ENCODE measurements around the gene WDCP. TPM values are rescaled to one million over a fixed set of nuclear protein-coding genes. Genes with fewer than 3 reads are reported as not detected.
"Not testable (repeated sequence)": the region's sequence is repeated elsewhere in the genome, so short reads cannot be mapped to it uniquely, and the experiment has no call there.

The WDCP gene
- total RNA-seq, 1 experiment from 2014 or later: 6.4 TPM

GRCh38 chr2:24072259-24072658, 25.1 kb upstream of the WDCP start:
- DNase-seq (ENCODE audit: low spot score): no peak

GRCh38 chr2:24065341-24065740, 18.1 kb upstream of the WDCP start:
- DNase-seq (ENCODE audit: low spot score): no peak

GRCh38 chr2:24058564-24059271, 11.5 kb upstream of the WDCP start:
- DNase-seq (ENCODE audit: low spot score): no peak

- no peak for DNase-seq (ENCODE audit: low spot score)
Observed at GRCh38 chr2:24055750-24056149, 8.6 kb upstream of the WDCP start.

- no peak for DNase-seq (ENCODE audit: low spot score)
Observed at GRCh38 chr2:24054366-24055010, 7.3 kb upstream of the WDCP start.

GRCh38 chr2:24052951-24053350, 5.8 kb upstream of the WDCP start:
- no peak for DNase-seq (ENCODE audit: low spot score)

- no peak for DNase-seq (ENCODE audit: low spot score)
Observed at GRCh38 chr2:24051833-24052232, 4.6 kb upstream of the WDCP start.

GRCh38 chr2:24050041-24050979, 3.1 kb upstream of the WDCP start:
- no peak for DNase-seq (ENCODE audit: low spot score)

GRCh38 chr2:24049485-24050021, 2.4 kb upstream of the WDCP start, which contains the start of gene FKBP1B:
Gene FKBP1B (plus strand): TSS chr2:24049741. CDS start chr2:24049850, 109 bp downstream.
- DNase-seq (ENCODE audit: low spot score): no peak

GRCh38 chr2:24048769-24049484, 1.7 kb upstream of the WDCP start:
- no peak for DNase-seq (ENCODE audit: low spot score)

- no peak for DNase-seq (ENCODE audit: low spot score)
Observed at GRCh38 chr2:24047703-24048033, 477 bp upstream of the WDCP start.

GRCh38 chr2:24046599-24046929, 627 bp downstream of the WDCP start:
- no peak for DNase-seq (ENCODE audit: low spot score)

- no peak for DNase-seq (ENCODE audit: low spot score)
Observed at GRCh38 chr2:24045511-24046508, 1.4 kb downstream of the WDCP start.

GRCh38 chr2:24043133-24043532, 4.1 kb downstream of the WDCP start:
- DNase-seq (ENCODE audit: low spot score): not testable (repeated sequence)

GRCh38 chr2:24040511-24040910, 6.7 kb downstream of the WDCP start:
- DNase-seq (ENCODE audit: low spot score): no peak

- DNase-seq (ENCODE audit: low spot score): no peak
Observed at GRCh38 chr2:24038786-24039499, 8.2 kb downstream of the WDCP start.

- no peak for DNase-seq (ENCODE audit: low spot score)
Observed at GRCh38 chr2:24026233-24026632, 21.0 kb downstream of the WDCP start.

GRCh38 chr2:24024996-24025663, 22.1 kb downstream of the WDCP start:
- no peak for DNase-seq (ENCODE audit: low spot score)

GRCh38 chr2:24024018-24024417, 23.2 kb downstream of the WDCP start:
- DNase-seq (ENCODE audit: low spot score): no peak

Measured in HT-29 (cell line).